DLD1 (cell line): Measurements from ENCODE around the gene PSME3.
"Not testable (repeated sequence)": the region's sequence is repeated elsewhere in the genome, so short reads cannot be mapped to it uniquely, and the experiment has no call there.

Experiments used
- in situ Hi-C: cut with HindIII; loops from 2 replicates; pipeline ENCODE4 v1.10.0; 2017; ENCODE audit warnings: low sequenced_read_pairs

Gene PSME3

DNA sequence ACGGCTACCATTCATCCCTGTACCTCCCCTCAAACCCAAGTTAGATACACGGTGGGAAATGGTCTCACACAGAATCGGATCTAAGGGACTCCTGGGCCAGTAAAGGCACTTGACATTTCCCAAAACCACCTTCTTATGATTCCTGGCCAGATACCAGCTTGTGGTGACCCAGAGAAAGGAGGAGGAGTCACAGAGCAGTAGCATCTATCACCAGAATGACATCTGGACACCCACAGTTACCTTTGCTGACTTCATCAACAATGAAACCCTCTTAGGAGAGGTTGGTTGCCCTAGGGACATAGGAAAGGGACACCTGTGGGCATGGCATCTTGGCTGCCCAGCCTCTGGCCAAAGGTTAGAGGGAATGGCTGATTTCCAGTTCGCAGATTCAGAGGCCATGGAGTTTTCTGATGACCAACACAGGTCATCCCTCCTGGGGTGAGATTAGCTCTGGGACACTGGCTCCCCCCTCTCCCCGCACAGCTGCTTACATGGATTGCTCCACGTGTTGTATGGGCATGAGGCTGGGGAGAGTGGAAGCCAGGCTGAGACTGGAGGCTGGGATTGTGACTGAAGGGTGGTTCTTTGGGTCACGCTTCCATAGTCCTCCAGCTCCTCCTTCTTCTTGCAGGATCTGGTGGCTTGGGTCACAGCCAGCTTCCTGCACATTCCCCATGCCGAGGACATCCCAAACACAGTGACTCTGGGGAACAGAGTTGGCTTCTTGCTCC, 16.4 kb downstream of the PSME3 start:
- in situ Hi-C loops, result no loop called here

GRCh38 chr17:42850954-42851353, 17.8 kb downstream of the PSME3 start, which contains the start of gene AOC3:
AOC3 (plus strand) TSS chr17:42851199; CDS start chr17:42851344, 145 bp downstream.
- in situ Hi-C loops, result no loop called here

DNA sequence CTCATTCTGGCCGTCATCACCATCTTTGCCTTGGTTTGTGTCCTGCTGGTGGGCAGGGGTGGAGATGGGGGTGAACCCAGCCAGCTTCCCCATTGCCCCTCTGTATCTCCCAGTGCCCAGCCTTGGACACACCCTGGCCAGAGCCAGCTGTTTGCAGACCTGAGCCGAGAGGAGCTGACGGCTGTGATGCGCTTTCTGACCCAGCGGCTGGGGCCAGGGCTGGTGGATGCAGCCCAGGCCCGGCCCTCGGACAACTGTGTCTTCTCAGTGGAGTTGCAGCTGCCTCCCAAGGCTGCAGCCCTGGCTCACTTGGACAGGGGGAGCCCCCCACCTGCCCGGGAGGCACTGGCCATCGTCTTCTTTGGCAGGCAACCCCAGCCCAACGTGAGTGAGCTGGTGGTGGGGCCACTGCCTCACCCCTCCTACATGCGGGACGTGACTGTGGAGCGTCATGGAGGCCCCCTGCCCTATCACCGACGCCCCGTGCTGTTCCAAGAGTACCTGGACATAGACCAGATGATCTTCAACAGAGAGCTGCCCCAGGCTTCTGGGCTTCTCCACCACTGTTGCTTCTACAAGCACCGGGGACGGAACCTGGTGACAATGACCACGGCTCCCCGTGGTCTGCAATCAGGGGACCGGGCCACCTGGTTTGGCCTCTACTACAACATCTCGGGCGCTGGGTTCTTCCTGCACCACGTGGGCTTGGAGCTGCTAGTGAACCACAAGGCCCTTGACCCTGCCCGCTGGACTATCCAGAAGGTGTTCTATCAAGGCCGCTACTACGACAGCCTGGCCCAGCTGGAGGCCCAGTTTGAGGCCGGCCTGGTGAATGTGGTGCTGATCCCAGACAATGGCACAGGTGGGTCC, 18.4 kb downstream of the PSME3 start:
- in situ Hi-C loops, result not testable (repeated sequence)

DNA sequence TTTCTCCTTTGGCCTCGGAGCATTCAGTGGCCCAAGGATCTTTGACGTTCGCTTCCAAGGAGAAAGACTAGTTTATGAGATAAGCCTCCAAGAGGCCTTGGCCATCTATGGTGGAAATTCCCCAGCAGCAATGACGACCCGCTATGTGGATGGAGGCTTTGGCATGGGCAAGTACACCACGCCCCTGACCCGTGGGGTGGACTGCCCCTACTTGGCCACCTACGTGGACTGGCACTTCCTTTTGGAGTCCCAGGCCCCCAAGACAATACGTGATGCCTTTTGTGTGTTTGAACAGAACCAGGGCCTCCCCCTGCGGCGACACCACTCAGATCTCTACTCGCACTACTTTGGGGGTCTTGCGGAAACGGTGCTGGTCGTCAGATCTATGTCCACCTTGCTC, 19.2 kb downstream of the PSME3 start:
- in situ Hi-C loops, result no loop called here

DNA sequence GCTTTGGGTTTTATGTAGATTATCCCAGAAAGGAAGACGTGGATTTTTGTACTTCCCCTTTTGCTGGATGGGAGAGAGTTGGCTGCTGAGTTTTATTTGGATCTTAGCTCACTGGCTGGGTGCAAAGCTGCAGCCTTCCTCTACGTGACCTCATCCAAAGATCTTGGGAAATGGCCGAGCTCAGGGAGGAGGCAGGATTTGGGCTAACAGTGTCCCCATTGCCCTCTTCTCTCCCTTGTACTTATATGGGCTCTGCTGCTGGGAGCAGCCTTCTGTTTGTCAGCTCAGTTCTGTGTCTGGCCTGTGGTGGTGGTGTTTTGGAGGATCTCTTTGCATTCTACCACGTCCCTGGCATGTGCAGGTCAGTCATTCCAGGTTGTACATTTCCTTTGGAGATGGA, 19.8 kb downstream of the PSME3 start:
- in situ Hi-C loops, result no loop called here

- in situ Hi-C loops, result no loop called here
Measured at GRCh38 chr17:42853597-42853967, 20.4 kb downstream of the PSME3 start.

DNA sequence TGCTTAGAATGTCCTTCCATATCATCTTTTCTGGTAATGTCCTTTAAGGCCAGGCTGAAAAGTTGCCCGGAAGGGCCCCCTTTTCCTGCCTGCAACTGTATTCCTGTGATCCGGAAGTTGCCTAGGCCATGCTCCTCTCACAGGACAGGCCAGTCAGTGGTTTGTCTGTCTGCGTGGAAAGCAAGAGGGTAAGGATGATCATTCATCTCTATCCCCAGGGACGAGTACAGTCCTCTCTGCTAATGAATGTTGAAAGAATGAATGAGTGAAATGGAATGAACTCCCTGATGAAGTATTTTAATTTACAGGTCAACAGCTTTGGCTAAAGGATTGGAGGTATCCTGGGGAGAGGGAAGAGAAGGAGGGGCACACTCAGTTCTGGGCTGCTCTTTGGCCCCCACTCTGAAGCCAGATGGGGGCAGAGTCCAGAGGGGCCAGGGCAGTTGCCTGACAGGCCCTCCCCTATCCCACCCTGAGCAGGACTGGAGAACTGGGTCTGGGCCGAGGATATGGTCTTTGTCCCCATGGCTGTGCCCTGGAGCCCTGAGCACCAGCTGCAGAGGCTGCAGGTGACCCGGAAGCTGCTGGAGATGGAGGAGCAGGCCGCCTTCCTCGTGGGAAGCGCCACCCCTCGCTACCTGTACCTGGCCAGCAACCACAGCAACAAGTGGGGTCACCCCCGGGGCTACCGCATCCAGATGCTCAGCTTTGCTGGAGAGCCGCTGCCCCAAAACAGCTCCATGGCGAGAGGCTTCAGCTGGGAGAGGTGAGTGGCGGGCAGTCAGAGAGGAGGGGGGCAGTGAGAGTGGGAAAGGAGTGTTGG, 21.0 kb downstream of the PSME3 start:
- in situ Hi-C loops, result no loop called here

DNA sequence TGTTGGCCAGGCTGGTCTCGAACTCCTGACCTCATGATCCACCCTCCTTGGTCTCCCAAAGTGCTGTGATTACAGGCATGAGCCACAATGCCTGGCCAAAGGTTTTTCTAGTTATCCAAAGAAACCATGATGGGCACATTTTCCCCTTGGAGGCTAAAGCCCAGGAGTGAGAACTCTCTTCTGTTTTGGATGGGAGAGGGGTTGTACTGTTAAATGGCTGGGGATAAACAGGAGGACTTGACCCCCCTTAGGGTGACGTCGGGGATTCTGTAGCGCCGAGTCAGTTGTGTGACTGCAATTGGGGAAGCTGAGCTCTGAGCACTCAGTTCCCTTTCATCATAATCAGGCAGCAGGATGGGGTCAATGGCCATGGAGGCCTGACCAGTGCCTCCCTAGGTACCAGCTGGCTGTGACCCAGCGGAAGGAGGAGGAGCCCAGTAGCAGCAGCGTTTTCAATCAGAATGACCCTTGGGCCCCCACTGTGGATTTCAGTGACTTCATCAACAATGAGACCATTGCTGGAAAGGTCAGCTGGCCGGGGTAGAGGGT, 21.9 kb downstream of the PSME3 start:
- in situ Hi-C loops, result no loop called here

DNA sequence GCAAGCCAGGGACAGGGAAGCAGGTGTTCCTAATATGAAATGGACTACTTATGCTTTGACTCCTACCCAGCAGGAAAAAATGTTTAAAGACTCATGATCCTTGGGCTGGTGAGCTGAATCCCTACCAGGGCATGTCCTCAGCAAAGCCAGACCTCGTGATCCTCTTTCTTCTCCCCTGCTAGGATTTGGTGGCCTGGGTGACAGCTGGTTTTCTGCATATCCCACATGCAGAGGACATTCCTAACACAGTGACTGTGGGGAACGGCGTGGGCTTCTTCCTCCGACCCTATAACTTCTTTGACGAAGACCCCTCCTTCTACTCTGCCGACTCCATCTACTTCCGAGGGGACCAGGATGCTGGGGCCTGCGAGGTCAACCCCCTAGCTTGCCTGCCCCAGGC, 22.9 kb downstream of the PSME3 start:
- in situ Hi-C loops, result not testable (repeated sequence)

DNA sequence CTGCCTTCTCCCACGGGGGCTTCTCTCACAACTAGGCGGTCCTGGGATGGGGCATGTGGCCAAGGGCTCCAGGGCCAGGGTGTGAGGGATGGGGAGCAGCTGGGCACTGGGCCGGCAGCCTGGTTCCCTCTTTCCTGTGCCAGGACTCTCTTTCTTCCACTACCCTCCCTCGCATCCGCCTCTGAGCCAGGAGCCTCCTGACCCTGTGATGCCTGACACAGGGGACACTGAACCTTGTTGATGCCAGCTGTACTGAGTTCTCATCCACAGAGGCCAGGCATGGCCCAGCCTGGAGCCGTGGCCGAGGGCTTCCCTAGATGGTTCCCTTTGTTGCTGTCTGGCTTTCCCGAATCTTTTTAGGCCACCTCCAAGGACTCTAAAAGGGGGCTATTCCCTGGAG, 23.3 kb downstream of the PSME3 start:
- in situ Hi-C loops, result not testable (repeated sequence)

- in situ Hi-C loops, result no loop called here
Measured at GRCh38 chr17:42857389-42857788, 24.2 kb downstream of the PSME3 start.

DNA sequence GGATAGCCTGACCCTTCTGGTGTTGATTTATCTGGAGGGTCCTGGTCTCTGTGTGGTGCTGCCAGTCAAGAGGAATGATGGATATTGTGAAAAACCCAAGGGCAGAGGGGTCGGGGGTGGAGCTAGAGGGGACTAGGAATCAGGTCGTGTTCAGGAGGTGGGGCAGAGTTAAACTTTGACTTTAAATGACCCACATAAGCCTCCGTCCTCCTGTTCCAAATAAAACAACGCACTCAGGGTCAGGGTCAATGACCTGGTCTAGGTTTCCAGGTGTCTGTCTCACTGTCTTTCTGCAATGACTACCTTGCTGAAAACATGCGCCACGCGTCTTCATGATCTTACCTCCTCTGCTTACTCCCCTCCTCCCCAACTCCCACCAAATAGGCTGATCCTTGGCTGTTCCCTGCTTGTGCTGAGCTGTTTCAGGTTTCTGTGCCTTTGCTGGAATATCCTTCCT, 32.5 kb downstream of the PSME3 start:
- in situ Hi-C loops, result no loop called here

DNA sequence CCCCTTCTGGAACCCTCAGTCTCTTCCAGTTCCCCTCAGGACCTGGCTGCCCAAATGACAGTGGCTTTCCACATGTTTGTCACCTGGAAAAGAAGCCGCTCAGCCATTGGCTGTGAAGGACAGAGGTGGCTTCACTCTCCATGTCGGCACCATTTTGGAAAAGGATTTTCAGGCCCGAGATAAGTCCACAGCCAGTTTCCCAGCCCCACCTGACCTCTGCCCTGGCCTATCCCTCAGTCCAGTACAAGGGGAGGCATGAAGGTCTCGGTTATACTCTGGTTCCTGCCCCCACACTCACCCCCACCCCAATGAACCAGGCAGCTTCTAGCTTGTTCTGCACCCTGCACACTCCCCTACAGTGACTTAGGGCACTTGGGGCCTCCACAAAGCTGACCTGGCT, 33.0 kb downstream of the PSME3 start:
- in situ Hi-C loops, result no loop called here

DNA sequence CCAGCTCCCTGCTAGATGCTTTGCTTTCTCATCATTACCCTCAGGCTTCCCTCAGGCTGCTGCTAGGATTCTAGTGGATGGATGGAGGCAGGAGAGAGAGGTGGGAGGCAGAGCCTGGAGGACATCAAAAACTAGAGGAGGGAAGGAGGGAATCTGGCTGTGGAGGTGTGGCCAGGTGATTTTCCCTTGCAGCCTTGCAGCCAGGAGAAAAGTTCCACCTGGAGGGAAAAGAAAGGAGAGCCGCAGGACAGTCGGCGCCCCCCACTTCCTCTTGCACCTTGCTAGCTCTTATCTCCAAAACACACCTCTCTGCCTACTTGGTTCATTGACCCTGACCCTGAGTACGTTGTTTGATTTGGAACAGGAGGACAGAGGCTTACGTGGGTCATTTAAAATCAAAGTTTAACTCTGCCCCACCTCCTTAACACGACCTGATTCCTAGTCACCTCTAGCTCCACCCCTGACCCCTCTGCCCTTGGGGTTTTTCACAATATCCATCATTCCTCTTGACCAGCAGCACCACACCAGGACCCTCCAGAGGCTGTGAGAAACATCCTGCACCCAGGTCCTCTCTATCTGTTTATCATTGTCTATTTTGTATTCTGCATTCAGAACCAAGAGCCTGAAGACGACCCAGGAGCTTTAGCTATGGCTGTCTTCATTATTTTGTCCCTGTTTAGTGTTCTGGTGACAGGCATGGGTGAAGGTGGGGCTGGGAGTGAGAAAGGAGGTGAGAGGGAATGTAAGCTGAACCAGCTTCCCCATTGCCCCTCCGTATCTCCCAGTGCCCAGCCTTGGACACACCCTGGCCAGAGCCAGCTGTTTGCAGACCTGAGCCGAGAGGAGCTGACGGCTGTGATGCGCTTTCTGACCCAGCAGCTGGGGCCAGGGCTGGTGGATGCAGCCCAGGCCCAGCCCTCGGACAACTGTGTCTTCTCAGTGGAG, 33.7 kb downstream of the PSME3 start:
- in situ Hi-C loops, result no loop called here

- in situ Hi-C loops, result not testable (repeated sequence)
Measured at GRCh38 chr17:42867694-42868261, 34.6 kb downstream of the PSME3 start.

- in situ Hi-C loops, result no loop called here
Measured at GRCh38 chr17:42868338-42868737, 35.1 kb downstream of the PSME3 start.

- in situ Hi-C loops, result no loop called here
Measured at GRCh38 chr17:42871647-42872046, 38.5 kb downstream of the PSME3 start.

GRCh38 chr17:42872251-42872965, 39.2 kb downstream of the PSME3 start:
- in situ Hi-C loops, result no loop called here

- in situ Hi-C loops, result no loop called here
Measured at GRCh38 chr17:42873315-42873714, 40.1 kb downstream of the PSME3 start.
